Dedifferentiated amniotic fluid mesenchymal stem cell (primary cell): ENCODE data around the gene KLHL17.
"Not testable (repeated sequence)": the region's sequence is repeated elsewhere in the genome, so short reads cannot be mapped to it uniquely, and the experiment has no call there.

ENCODE experiments used
- DNase-seq: peaks from one replicate; pipeline ENCODE4 v3.0.0-alpha.2; 2016; ENCODE audit errors: extremely low spot score

Gene KLHL17

DNA sequence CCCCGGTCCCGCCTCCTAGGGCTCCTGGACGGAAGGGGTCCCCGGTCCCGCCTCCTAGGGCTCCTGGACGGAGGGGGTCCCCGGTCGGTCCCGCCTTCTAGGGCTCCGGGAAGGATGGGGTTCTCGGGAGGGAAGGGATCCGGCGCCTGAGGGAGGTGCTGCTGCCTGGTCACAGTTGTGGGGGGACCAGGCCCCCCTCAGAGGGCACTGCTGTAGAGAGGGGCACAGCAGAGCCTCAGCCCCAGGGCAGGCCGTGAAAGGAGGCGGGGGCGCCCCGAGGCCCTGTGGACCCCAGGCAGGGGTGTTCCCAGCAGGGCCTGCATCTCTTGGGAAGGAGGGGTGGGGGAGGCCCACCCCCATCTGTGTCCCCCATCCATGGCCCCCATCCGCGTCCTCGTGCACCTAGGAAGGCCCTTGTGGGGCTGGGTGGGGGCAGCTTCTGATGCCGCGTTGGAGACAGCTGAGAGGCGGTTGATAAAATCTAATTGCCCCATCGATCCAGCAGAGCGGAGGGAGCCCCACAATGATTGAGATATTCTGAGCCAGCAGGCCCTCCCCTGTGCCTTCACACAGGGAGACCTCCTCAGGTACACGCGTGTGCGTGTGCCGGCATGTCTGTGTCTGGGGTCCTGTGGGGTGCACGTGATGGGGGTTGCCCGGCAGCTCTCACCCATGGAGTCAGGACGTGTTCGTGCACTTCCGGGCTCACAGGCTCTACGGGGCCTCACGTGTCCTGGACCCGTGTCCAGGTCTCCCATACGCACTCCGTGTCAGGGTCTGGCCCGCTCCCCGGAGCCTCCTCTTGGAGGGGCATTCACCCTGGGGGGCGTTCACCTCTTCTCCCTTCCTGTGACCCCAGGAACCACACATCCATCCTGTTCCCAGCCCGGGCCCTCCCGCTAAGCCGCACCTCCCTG is 23.8 kb upstream of the KLHL17 start:
- DNase-seq = no peak

DNA sequence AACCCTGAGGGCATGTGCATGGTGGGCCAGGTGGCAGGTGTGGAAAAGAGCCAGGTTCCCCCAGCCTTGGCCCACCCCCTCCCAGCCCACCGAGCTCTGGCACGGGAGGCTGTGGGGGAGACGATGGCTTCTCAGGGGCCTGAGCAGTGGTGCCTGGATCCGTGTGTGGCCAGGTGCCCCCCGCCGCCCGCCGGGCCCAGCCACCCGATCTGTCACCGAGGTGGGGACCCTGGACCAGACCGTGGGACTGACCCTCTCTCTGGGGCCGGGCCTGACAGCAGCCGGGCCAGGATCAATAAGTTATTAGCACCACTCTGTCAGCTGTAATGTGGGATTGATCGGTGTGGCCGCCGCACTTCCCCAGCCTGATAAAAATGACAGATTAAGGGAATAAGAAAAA is 22.9 kb upstream of the KLHL17 start:
- DNase-seq = no peak

- no peak for DNase-seq
These were observed 22.2 kb upstream of the KLHL17 start for GRCh38 chr1:938088-938683.

DNA sequence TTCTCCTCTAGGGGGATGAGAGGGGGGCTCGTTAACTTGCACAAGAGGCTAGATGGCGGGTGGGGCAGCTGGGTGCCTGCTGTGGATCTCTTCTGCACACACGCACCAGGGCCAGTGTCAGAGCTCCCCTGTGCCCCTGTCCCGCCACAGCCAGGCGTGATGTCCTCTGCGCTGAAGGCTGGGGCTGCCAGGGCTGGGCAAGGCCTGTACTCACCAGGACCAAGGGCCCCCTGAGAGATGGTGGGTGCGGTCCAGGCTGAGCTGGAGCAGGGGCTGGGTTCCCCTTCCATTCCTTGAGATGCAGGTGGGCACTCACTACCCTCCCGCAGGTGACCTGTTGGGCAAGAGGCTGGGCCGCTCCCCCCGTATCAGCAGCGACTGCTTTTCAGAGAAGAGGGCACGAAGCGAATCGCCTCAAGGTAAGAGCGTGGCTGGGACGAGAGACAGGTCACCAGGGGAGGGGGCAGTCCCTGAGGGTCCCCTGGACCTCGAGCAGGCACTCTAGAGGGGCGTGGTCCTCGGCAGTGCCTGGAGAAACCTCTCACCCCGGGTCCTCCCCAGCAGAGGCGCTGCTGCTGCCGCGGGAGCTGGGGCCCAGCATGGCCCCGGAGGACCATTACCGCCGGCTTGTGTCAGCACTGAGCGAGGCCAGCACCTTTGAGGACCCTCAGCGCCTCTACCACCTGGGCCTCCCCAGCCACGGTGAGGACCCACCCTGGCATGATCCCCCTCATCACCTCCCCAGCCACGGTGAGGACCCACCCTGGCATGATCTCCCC is 21.5 kb upstream of the KLHL17 start:
- DNase-seq = no peak

DNA sequence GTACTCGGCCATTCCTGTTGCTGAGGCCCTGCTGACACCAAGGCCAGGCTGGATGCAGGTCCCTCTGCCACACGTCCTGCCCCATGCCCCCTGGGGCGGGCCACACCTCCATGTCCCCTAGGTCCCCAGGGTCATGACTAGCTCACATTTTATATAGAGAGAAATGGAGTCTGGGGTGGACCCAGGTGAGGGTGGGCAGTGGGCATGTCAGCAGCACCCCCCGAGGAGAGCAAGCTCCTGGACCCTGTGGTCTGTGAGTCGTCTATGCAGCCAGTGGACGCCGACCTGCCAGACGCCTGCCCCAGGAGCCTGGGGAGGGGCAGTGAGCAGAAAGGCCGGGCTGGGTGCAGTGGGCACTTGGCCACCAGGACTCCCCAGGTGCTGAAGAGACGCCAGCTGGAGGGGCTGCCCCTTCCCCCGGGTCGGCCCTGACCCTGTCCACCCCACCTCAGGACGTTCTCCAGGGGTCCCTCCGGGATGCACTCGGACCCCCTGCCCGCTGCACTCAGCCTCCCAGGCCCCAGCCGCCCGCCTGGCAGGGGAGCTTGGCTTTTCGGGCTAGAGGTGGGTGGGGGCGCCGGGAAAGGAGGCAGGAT is 20.8 kb upstream of the KLHL17 start:
- no peak for DNase-seq

- peak; percentile 51 for DNase-seq
These were observed 20.0 kb upstream of the KLHL17 start for GRCh38 chr1:940107-941014.

GRCh38 chr1:941015-941587 is 19.3 kb upstream of the KLHL17 start:
- DNase-seq = no peak

DNA sequence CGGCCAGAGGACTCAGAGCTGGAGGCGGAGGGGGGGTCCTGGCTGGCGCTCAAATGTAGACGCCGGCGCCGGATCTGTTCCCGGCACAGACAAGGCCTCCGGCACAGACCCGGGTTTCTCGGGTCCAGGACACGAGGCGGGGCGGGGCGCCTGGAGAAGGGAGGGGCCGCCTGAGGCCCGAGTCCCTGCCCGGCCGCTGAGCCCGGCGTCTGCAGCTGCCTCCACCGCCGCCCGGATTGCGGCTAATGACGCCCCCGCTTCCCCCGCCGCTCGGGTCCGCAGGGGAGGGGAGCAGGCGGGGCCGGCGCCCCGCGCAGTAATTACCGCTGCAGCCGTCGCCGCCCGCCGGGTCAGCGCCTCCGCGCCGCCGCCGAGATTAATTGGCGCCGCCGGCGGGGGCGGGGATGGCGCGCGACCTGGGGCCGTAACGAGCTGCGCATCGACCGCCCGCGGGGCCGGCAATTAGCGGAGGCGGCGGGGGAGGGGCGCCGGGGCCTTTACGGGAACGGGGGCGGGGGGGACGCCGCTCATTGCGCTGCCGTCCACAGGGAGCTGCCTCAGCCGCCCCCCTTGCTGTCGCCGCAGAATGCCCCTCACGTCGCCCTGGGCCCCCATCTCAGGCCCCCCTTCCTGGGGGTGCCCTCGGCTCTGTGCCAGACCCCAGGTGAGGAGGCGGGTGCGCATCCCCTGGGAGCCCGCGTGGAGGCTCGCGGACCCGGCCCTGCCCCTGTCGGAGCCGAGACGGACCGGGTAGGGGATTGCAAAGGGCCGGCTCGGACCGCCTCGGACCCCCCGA is 18.6 kb upstream of the KLHL17 start:
- DNase-seq = peak; percentile 69

GRCh38 chr1:942411-942821 is 18.0 kb upstream of the KLHL17 start:
- DNase-seq = no peak

DNA sequence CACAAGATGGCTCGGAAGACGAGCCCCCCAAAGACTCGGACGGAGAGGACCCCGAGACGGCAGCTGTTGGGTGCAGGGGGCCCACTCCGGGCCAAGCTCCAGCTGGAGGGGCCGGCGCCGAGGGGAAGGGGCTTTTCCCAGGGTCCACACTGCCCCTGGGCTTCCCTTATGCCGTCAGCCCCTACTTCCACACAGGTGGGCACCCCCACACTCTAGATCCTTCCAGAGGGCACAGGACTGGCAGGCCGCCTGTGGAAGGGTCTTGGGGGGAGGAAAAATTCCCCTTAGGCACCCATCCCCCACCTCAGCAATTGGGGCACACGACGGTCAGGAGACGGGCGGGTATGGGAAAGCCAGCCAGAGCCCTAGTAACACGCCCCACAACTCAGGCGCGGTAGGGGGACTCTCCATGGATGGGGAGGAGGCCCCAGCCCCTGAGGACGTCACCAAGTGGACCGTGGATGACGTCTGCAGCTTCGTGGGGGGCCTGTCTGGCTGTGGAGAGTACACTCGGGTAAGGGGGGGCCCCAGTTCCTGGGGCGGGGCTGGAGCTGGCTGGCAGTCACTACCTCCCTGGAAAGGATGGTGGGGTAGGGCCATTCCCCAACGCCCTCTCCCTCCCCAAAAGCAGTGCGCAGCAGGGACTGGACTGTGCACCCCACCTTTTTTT is 17.4 kb upstream of the KLHL17 start:
- DNase-seq = no peak

- DNase-seq = no peak
These were observed 16.6 kb upstream of the KLHL17 start for GRCh38 chr1:943545-944340.

- no peak for DNase-seq
These were observed 15.8 kb upstream of the KLHL17 start for GRCh38 chr1:944341-945325.

DNA sequence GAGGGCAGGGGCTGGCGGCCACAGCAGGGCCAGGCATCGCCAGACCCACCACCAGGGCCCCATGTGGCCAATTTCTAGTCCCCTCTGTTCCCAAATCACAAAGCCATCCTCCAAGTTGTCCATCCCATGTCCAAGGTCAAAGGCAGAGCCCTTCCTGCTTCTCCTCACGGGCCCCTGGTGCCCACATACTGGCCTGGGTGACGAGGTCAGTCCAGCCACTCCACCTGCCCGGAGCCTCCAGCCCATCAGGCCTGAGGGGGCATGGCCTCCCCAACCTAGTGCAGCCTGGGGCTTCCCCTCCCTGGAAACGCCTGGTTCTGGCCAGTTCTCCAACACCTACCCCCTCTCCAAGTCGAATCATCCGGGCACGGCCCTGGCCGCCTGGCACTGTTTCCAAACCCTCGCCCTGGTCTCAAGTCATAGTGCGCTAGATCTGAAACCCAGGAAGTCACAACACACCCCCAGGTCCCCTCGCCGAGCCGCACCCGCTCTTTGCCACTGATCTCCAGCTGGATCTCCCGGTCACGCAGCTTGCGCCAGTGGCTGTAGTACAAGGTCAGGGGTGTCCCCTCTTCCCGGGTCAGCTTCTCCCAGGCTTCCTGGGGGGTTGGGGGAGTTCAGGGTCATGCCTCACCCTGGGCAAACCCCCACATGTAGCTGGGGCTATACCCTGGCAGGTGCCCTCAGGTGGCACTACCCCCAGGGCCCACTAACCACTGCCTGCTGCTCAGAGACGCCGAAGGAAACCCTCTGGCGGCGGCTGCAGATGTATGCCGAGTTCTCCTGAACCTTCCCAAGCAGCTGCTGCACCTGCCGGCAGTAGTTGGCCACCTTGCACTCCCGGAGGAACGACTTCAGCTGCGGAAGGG is 14.5 kb upstream of the KLHL17 start:
- no peak for DNase-seq

DNA sequence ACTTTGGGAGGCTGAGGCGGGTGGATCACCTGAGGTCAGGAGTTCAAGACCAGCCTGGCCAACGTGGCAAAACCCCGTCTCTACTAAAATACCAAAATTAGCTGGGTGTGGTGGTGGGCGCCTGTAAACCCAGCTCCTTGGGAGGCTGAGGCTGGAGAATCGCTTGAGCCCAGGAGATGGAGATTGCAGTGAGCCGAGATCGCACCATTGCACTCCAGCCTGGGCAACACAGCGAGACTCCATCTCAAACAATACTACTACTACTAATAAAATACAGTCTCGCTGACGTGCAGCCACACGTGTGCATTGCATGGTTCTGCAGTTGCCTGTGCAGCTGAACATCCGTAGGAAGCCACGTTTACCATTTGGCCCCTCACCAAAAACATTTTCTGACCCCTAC is 13.6 kb upstream of the KLHL17 start:
- DNase-seq = not testable (repeated sequence)

- no peak for DNase-seq
These were observed 12.4 kb upstream of the KLHL17 start for GRCh38 chr1:947958-948357.

- DNase-seq = no peak
These were observed 10.1 kb upstream of the KLHL17 start for GRCh38 chr1:950268-950667.
